Lower lobe of right lung (tissue), 2 donors: Measurements from ENCODE around the gene SYT10. TPM values are rescaled to one million over a fixed set of nuclear protein-coding genes. Genes with fewer than 3 reads are reported as not detected.

Experiments
- ATAC-seq, 2 donors: fragments of 200-7000 bp; cut with Tn5 transposase; one replicate each; pipeline ENCODE4 v1.9.1; 2020 to 2022; ENCODE audit warnings: mild to moderate bottlenecking in 2 of 2, moderate library complexity in 2 of 2
- DNase-seq: peaks from one replicate; pipeline ENCODE4 v3.0.0-alpha.2; 2020
- H3K27ac ChIP-seq: fragments of 200-600 bp; one replicate; pipeline ENCODE4 v1.8.0; 2022
- H3K27me3 ChIP-seq: fragments of 200-600 bp; one replicate; pipeline ENCODE4 v1.8.0; 2022; ENCODE audit warnings: low read depth
- H3K36me3 ChIP-seq: fragments of 200-600 bp; one replicate; pipeline ENCODE4 v1.8.0; 2022; ENCODE audit warnings: mild to moderate bottlenecking
- H3K4me1 ChIP-seq: fragments of 200-600 bp; one replicate; pipeline ENCODE4 v1.8.0; 2022
- H3K4me3 ChIP-seq: fragments of 200-600 bp; one replicate; pipeline ENCODE4 v1.8.0; 2022; ENCODE audit warnings: mild to moderate bottlenecking
- H3K9me3 ChIP-seq: fragments of 200-600 bp; one replicate; pipeline ENCODE4 v1.8.0; 2022
- CTCF ChIP-seq: fragments of 200-600 bp; IDR thresholded peaks from one replicate; pipeline ENCODE4 v1.8.0; 2022; ENCODE audit warnings: antibody characterized with exemption, mild to moderate bottlenecking
- intact Hi-C: fragments of 100-400 bp; cut with DNase I; formaldehyde crosslinking; loops from one replicate; pipeline ENCODE4 v1.11.0; 2022
- total RNA-seq: library from RNA; stranded (reverse); fragmentation: NEBNext Ultra II Directional; extraction: Animal tissue kit (Norgen Biotek cat#: 25700); gene quantifications from one replicate; pipeline ENCODE4 v1.2.1, GENCODE V29; 2021
- donor health status: DM: no; HTN: yes; CAD: no; lungs with severe emphysema.

The SYT10 gene
- total RNA-seq, 1 donor from 2014 or later = 0.21 TPM

GRCh38 chr12:33438025-33438772, 1.4 kb downstream of the SYT10 start:
- no peak for ATAC-seq
- Histone ChIP-seq H3K9me3 (no peaks in the 10 kb centered on the region), H3K27me3 (peaks cover 47% of the 10 kb centered on the region), H3K4me1 (peaks cover 8% of the 10 kb centered on the region), H3K27ac (no peak overlapping the region), H3K4me3 (no peak overlapping the region), H3K36me3 (no peaks in the 10 kb centered on the region)
- no peak for TF ChIP-seq CTCF
- no peak for DNase-seq
- intact Hi-C loops = no loop called here

- DNase-seq = no peak
- no peak for TF ChIP-seq CTCF
- H3K27ac ChIP-seq = no peak overlapping the region
- intact Hi-C loops = no loop called here
- H3K36me3 ChIP-seq = no peaks in the 10 kb centered on the region
- no peak for ATAC-seq
- H3K9me3 ChIP-seq = no peaks in the 10 kb centered on the region
- no peak overlapping the region for H3K4me3 ChIP-seq
- peaks cover 8% of the 10 kb centered on the region for H3K4me1 ChIP-seq
- peaks cover 47% of the 10 kb centered on the region for H3K27me3 ChIP-seq
These were observed 2.0 kb downstream of the SYT10 start for GRCh38 chr12:33437598-33437997.

- peaks cover 14% of the 10 kb centered on the region for H3K27me3 ChIP-seq
- DNase-seq = no peak
- H3K36me3 ChIP-seq = no peaks in the 10 kb centered on the region
- no peak for TF ChIP-seq CTCF
- no peak overlapping the region for H3K27ac ChIP-seq
- no peak for ATAC-seq
- H3K4me3 ChIP-seq = no peak overlapping the region
- H3K9me3 ChIP-seq = no peaks in the 10 kb centered on the region
- no peaks in the 10 kb centered on the region for H3K4me1 ChIP-seq
- intact Hi-C loops = no loop called here
These were observed 6.6 kb downstream of the SYT10 start for GRCh38 chr12:33432992-33433391.

- TF ChIP-seq CTCF = no peak
- DNase-seq (no peak), ATAC-seq (no peak)
- no peaks in the 10 kb centered on the region for H3K4me1 ChIP-seq
- no peak overlapping the region for H3K27ac ChIP-seq
- intact Hi-C loops = no loop called here
- H3K4me3 ChIP-seq = no peak overlapping the region
- no peaks in the 10 kb centered on the region for H3K9me3 ChIP-seq
- peaks cover under 1% of the 10 kb centered on the region for H3K27me3 ChIP-seq
- H3K36me3 ChIP-seq = no peaks in the 10 kb centered on the region
These were observed 8.0 kb downstream of the SYT10 start for GRCh38 chr12:33431648-33432047.

- intact Hi-C loops = no loop called here
These were observed 10.2 kb downstream of the SYT10 start for GRCh38 chr12:33429468-33429867.

More at GRCh38 chr12:33429468-33429867, 10.2 kb downstream of the SYT10 start:
- Histone ChIP-seq H3K4me1 (no peaks in the 10 kb centered on the region), H3K27ac (no peak overlapping the region), H3K27me3 (no peaks in the 10 kb centered on the region), H3K9me3 (no peaks in the 10 kb centered on the region), H3K4me3 (no peak overlapping the region), H3K36me3 (no peaks in the 10 kb centered on the region)
- no peak for ATAC-seq
- no peak for TF ChIP-seq CTCF
- DNase-seq = no peak
